GM19328 (cell line): ENCODE results near the gene GNAT3.

ENCODE experiments used
- ATAC-seq: cut with Tn5 transposase; IDR thresholded peaks from one replicate; pipeline ENCODE4 v1.9.1; 2021; ENCODE audit warnings: mild to moderate bottlenecking, moderate library complexity; ENCODE audit not compliant: unreplicated experiment

The GNAT3 gene

GRCh38 chr7:80428161-80429054 is 83.5 kb downstream of the GNAT3 start:
- ATAC-seq, result peak; percentile 49

GRCh38 chr7:80427218-80427617 is 84.6 kb downstream of the GNAT3 start:
- no peak for ATAC-seq

- no peak for ATAC-seq
Measured at GRCh38 chr7:80420876-80421275, 91.0 kb downstream of the GNAT3 start.

- no peak for ATAC-seq
Measured at GRCh38 chr7:80417211-80417793, 94.6 kb downstream of the GNAT3 start.

GRCh38 chr7:80415522-80415921 is 96.3 kb downstream of the GNAT3 start:
- ATAC-seq, result no peak

- ATAC-seq, result no peak
Measured at GRCh38 chr7:80415114-80415513, 96.8 kb downstream of the GNAT3 start.

- no peak for ATAC-seq
Measured at GRCh38 chr7:80414331-80414730, 97.5 kb downstream of the GNAT3 start.

- ATAC-seq, result no peak
Measured at GRCh38 chr7:80413383-80413945, 98.4 kb downstream of the GNAT3 start.

GRCh38 chr7:80412842-80413241 is 99.0 kb downstream of the GNAT3 start:
- no peak for ATAC-seq

GRCh38 chr7:80411621-80412020 is 100.2 kb downstream of the GNAT3 start:
- no peak for ATAC-seq

GRCh38 chr7:80410081-80410480 is 101.8 kb downstream of the GNAT3 start:
- no peak for ATAC-seq
